H1 (cell line): ENCODE results near the gene LCA5.

Experiments
- CHD2 ChIP-seq: IDR thresholded peaks from 2 replicates; pipeline ENCODE4 v1.6.1; 2012; ENCODE audit warnings: low read length, improper control_type of control experiment
- CTCF ChIP-seq, 3 experiments: IDR thresholded peaks; 1 replicate in 2 of 3; 2 replicates in 1 of 3; pipeline versions ENCODE4 v1.5.1 to v1.6.1; 2011; ENCODE audit warnings: low read length in 3 of 3, mild to moderate bottlenecking in 3 of 3, inconsistent platforms in 2 of 3, low read depth in 1 of 3, moderate library complexity in 1 of 3; ENCODE audit not compliant: insufficient read depth in 1 of 3; ENCODE audit errors: control extremely low read depth in 1 of 3
- POLR2A ChIP-seq, 2 experiments: IDR thresholded peaks; 1 replicate in 1 of 2; 2 replicates in 1 of 2; pipeline ENCODE4 v1.6.1; 2011; ENCODE audit warnings: low read depth in 2 of 2, low read length in 2 of 2, mild to moderate bottlenecking in 2 of 2; ENCODE audit errors: control extremely low read depth in 1 of 2
- POU5F1 ChIP-seq: IDR thresholded peaks from 2 replicates; pipeline ENCODE4 v1.6.1; 2011; ENCODE audit warnings: low read depth, mild to moderate bottlenecking, low read length, moderate library complexity
- RFX5 ChIP-seq: IDR thresholded peaks from 2 replicates; pipeline ENCODE4 v1.6.1; 2011; ENCODE audit warnings: low read depth, low read length, improper control_type of control experiment, borderline replicate concordance
- TCF12 ChIP-seq: IDR thresholded peaks from 2 replicates; pipeline ENCODE4 v1.6.1; 2011; ENCODE audit warnings: low read depth, mild to moderate bottlenecking, low read length

GRCh38 chr6:79557673-79558467, 20.6 kb upstream of the LCA5 start:
- no peak for TF ChIP-seq POU5F1
- TF ChIP-seq RFX5, result no peak
- no peak for TF ChIP-seq TCF12
- no peak for TF ChIP-seq CHD2
- TF ChIP-seq CTCF (IDR thresholded peaks at IDR 0.05; ENCODE audit: control extremely low read depth in 1 of 3, insufficient read depth in 1 of 3, low read depth in 1 of 3, low read length in 3 of 3), result no peak
- no peak for TF ChIP-seq POLR2A (IDR thresholded peaks at IDR 0.05; ENCODE audit: control extremely low read depth in 1 of 2, low read depth in 2 of 2, low read length in 2 of 2)
